IPS-18a (cell line): ENCODE results near the gene LYPD6B.

ENCODE experiments used
- H3K27ac ChIP-seq: one replicate; pipeline ENCODE4 v1.5.1; 2013; ENCODE audit warnings: low read length
- H3K27me3 ChIP-seq: one replicate; pipeline ENCODE4 v1.6.1; 2013; ENCODE audit warnings: mild to moderate bottlenecking, low read length; ENCODE audit not compliant: control insufficient read depth, insufficient read depth
- H3K36me3 ChIP-seq: one replicate; pipeline ENCODE4 v1.6.1; 2013; ENCODE audit warnings: low read depth, low read length; ENCODE audit not compliant: control insufficient read depth
- H3K4me1 ChIP-seq: one replicate; pipeline ENCODE4 v1.6.1; 2013; ENCODE audit warnings: low read depth, low read length; ENCODE audit not compliant: control insufficient read depth
- H3K4me3 ChIP-seq: one replicate; pipeline ENCODE4 v1.5.1; 2013; ENCODE audit warnings: low read length
- H3K9ac ChIP-seq: one replicate; pipeline ENCODE4 v1.6.1; 2013; ENCODE audit warnings: mild to moderate bottlenecking, low read length, moderate library complexity
- H3K9me3 ChIP-seq: one replicate; pipeline ENCODE4 v1.6.1; 2013; ENCODE audit warnings: low read depth, low read length; ENCODE audit not compliant: control insufficient read depth

LYPD6B gene

GRCh38 chr2:149001496-149001895 lies 37.0 kb upstream of the LYPD6B start:
- H3K9me3 ChIP-seq, result no peaks in the 10 kb centered on the region
- H3K9ac ChIP-seq, result no peak overlapping the region
- peaks cover 17% of the 10 kb centered on the region for H3K36me3 ChIP-seq
- no peaks in the 10 kb centered on the region for H3K27me3 ChIP-seq
- H3K27ac ChIP-seq, result no peak overlapping the region
- H3K4me3 ChIP-seq, result no peak overlapping the region
- peaks cover 28% of the 10 kb centered on the region for H3K4me1 ChIP-seq

- Histone ChIP-seq H3K36me3 (peaks cover 17% of the 10 kb centered on the region), H3K9me3 (no peaks in the 10 kb centered on the region), H3K9ac (no peak overlapping the region), H3K4me1 (peaks cover 31% of the 10 kb centered on the region), H3K4me3 (no peak overlapping the region), H3K27me3 (no peaks in the 10 kb centered on the region), H3K27ac (no peak overlapping the region)
These were observed 36.1 kb upstream of the LYPD6B start for GRCh38 chr2:149002378-149002890.

GRCh38 chr2:149002891-149003740 lies 35.4 kb upstream of the LYPD6B start:
- Histone ChIP-seq H3K36me3 (peaks cover 24% of the 10 kb centered on the region), H3K4me3 (no peak overlapping the region), H3K4me1 (peaks cover 31% of the 10 kb centered on the region), H3K27me3 (no peaks in the 10 kb centered on the region), H3K9ac (no peak overlapping the region), H3K27ac (no peak overlapping the region), H3K9me3 (no peaks in the 10 kb centered on the region)

GRCh38 chr2:149004836-149005235 lies 33.7 kb upstream of the LYPD6B start:
- no peak overlapping the region for H3K9ac ChIP-seq
- no peak overlapping the region for H3K4me3 ChIP-seq
- no peaks in the 10 kb centered on the region for H3K27me3 ChIP-seq
- peaks cover 20% of the 10 kb centered on the region for H3K4me1 ChIP-seq
- H3K27ac ChIP-seq, result no peak overlapping the region
- no peaks in the 10 kb centered on the region for H3K9me3 ChIP-seq
- H3K36me3 ChIP-seq, result peaks cover 32% of the 10 kb centered on the region

- H3K27me3 ChIP-seq, result no peaks in the 10 kb centered on the region
- H3K9me3 ChIP-seq, result no peaks in the 10 kb centered on the region
- H3K4me3 ChIP-seq, result no peak overlapping the region
- H3K4me1 ChIP-seq, result peaks cover 13% of the 10 kb centered on the region
- peaks cover 39% of the 10 kb centered on the region for H3K36me3 ChIP-seq
- no peak overlapping the region for H3K27ac ChIP-seq
- no peak overlapping the region for H3K9ac ChIP-seq
These were observed 32.9 kb upstream of the LYPD6B start for GRCh38 chr2:149005471-149006077.

- Histone ChIP-seq H3K27me3 (no peaks in the 10 kb centered on the region), H3K36me3 (peaks cover 53% of the 10 kb centered on the region), H3K4me3 (no peak overlapping the region), H3K27ac (no peak overlapping the region), H3K9me3 (no peaks in the 10 kb centered on the region), H3K9ac (no peak overlapping the region), H3K4me1 (peaks cover 3% of the 10 kb centered on the region)
These were observed 31.5 kb upstream of the LYPD6B start for GRCh38 chr2:149006883-149007543.

GRCh38 chr2:149008381-149008780 lies 30.1 kb upstream of the LYPD6B start:
- Histone ChIP-seq H3K9ac (no peak overlapping the region), H3K27me3 (no peaks in the 10 kb centered on the region), H3K36me3 (peaks cover 55% of the 10 kb centered on the region), H3K9me3 (no peaks in the 10 kb centered on the region), H3K4me1 (peaks cover 3% of the 10 kb centered on the region), H3K27ac (no peak overlapping the region), H3K4me3 (no peak overlapping the region)

- Histone ChIP-seq H3K4me3 (no peak overlapping the region), H3K9ac (no peak overlapping the region), H3K27me3 (no peaks in the 10 kb centered on the region), H3K27ac (no peak overlapping the region), H3K36me3 (peaks cover 62% of the 10 kb centered on the region), H3K4me1 (peaks cover 3% of the 10 kb centered on the region), H3K9me3 (no peaks in the 10 kb centered on the region)
These were observed 28.7 kb upstream of the LYPD6B start for GRCh38 chr2:149009576-149010461.

- no peak overlapping the region for H3K4me3 ChIP-seq
- H3K4me1 ChIP-seq, result peaks cover 4% of the 10 kb centered on the region
- no peaks in the 10 kb centered on the region for H3K9me3 ChIP-seq
- H3K27me3 ChIP-seq, result no peaks in the 10 kb centered on the region
- H3K9ac ChIP-seq, result no peak overlapping the region
- no peak overlapping the region for H3K27ac ChIP-seq
- H3K36me3 ChIP-seq, result peaks cover 61% of the 10 kb centered on the region
These were observed 26.0 kb upstream of the LYPD6B start for GRCh38 chr2:149012545-149012944.

- Histone ChIP-seq H3K4me3 (no peak overlapping the region), H3K9ac (no peak overlapping the region), H3K4me1 (peaks cover 4% of the 10 kb centered on the region), H3K27ac (no peak overlapping the region), H3K27me3 (no peaks in the 10 kb centered on the region), H3K9me3 (no peaks in the 10 kb centered on the region), H3K36me3 (peaks cover 41% of the 10 kb centered on the region)
These were observed 23.0 kb upstream of the LYPD6B start for GRCh38 chr2:149015501-149015900.
